Measurements from ENCODE around the gene EIF4E1B.
"Not testable (repeated sequence)": the region's sequence is repeated elsewhere in the genome, so short reads cannot be mapped to it uniquely, and the experiment has no call there.

EIF4E1B gene, protein sequence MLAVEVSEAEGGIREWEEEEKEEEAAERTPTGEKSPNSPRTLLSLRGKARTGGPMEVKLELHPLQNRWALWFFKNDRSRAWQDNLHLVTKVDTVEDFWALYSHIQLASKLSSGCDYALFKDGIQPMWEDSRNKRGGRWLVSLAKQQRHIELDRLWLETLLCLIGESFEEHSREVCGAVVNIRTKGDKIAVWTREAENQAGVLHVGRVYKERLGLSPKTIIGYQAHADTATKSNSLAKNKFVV

DNA sequence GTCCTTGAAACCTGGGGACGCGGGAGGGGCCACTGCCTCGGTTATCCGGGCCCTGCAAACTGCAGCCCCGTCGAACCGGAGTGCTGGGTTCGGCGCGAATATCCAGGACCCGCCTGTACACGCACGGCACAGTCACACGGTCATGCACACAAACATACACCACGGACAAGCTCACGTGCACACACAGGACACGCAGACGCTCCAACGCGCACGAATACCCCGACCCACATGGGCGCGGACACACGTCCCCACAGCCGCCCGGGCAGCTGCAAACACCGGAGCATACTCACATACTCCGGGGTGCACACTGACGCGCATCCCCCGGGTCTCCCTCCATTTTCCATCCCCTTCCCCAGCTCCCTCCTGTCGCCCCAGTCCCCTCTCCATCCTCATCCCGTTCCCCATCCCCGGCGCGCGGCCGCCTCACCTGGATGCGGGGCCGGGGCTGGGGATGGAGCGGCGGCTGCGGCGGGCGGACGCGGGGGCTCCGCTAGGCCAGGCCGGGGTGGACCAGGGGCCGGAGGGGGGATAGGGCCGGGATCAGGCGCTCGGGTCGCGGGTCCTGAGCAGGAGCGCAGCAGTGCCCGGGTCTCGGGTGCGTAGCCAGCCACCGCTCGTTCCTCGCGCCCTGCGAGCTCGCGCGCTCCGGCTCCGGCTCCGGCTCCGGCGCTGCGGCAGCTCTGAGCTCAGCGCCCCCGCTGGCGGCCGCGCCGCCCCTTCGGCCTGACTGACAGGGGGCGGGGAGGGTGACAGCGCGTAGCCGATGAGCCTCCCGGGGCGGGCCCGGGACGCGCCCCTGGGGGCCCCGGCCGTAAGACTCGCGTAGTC, at the start of gene EIF4E1B, which contains the start of gene SNCB:
Gene EIF4E1B, plus strand, starts transcription at position 823 of the 828 bp plus-strand sequence. CDS start 12,113 bp downstream, outside the sequence.
Gene SNCB, minus strand, starts transcription at position 682 of the 828 bp plus-strand sequence. CDS start 880 bp downstream, outside the sequence.
- DNase-seq (ENCODE audit: low spot score): no peak

DNA sequence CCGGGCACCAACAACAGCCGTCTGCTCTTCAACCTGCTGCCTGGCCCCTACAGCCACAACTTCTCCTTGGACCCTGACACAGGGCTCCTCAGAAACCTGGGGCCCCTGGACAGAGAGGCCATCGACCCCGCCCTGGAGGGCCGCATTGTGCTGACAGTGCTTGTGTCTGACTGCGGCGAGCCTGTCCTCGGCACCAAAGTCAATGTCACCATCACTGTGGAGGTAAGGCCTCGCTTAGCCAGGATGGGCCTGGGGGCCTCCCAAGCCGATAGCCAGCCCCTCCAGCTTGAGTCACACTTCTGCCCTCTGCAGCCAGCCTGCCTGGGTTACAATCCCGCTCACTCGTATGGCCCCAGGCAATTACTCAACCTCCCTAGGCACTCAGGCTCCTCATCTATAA, 49.1 kb upstream of the EIF4E1B start:
- no peak for DNase-seq (ENCODE audit: low spot score)

DNA sequence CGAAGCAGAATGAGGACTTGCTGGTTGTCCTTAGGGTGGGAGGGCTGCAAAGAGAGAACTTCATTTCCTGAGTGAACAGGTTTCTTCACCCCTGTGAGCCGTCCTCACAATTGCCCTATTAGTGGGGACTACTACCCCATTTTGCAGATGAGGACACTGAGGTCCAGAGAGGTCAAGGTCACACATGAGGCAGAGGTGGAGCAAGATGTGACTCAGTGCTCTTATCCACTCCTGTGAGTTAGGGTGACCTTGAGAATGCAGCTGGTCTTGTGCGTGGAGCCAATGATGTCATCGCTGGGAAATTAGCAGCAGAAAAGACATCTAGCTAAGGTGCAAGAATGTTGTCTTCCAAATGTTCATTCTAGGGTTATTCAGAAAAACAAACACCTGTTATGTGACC, 47.4 kb upstream of the EIF4E1B start:
- no peak for DNase-seq (ENCODE audit: low spot score)

DNA sequence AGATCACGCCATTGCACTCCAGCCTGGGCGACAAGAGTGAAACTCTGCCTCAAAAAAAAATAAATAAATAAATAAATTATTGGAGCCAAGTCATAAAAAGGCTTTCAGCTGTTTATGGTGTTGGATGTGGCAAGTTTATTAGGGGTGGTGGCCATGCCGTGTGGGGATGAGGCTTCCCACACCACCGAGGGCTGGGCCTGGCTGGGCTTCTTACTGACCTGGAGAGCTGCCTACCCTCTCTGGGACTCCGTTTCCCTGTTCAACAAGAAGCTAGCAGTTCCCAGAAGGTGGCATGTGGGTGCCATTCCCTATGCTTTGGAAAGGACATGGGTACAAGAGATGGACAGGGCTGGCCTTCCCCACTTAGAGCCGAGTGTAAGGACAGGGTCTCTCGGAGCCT, 43.1 kb upstream of the EIF4E1B start:
- DNase-seq (ENCODE audit: low spot score): no peak

DNA sequence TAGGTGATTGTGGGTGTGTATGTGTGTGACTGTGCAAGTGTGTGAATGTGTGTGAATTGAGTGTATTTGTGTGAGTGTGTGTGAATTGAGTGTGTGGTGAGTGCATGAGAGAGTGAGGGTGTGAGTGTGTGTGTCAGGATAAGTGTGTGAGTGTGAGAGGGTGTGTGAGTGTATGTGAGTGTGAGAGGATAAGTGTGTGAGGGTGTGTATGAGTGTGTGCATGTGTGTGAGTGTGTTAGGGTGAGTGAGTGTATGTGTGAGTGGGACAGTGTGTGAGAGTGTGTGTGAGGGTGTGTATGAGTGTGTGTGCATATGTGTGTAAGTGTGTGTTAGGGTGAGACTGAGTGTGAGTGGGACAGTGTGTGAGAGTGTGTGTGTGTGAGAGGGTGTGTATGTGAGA, 42.2 kb upstream of the EIF4E1B start:
- DNase-seq (ENCODE audit: low spot score): no peak

DNA sequence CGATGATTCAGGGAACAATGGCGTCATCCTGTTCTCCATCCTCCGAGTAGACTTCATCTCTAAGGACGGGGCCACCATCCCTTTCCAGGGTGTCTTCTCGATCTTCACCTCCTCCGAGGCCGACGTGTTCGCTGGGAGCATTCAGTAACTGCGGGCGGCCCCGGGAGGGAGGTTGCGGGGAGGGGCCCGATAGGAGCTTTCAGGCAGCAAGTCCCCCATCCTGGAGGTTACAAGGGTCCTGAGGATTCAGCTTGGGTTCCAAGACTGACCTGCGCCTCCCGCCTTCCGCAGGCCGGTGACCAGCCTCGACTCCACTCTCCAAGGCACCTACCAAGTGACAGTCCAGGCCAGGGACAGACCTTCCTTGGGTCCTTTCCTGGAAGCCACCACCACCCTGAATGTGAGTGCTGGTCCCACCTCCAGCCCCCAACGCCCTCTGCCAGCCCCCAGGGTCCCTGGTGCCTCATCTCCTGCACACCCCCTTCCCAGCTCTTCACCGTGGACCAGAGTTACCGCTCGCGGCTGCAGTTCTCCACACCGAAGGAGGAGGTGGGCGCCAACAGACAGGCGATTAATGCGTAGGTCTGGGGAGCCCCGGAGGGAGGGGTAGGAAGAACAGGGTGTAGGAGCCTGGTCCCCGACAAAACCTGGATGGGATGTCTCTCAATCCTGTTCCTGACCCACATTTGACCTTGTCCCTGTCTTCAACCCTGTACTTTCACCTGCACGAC, 41.3 kb upstream of the EIF4E1B start:
- no peak for DNase-seq (ENCODE audit: low spot score)

DNA sequence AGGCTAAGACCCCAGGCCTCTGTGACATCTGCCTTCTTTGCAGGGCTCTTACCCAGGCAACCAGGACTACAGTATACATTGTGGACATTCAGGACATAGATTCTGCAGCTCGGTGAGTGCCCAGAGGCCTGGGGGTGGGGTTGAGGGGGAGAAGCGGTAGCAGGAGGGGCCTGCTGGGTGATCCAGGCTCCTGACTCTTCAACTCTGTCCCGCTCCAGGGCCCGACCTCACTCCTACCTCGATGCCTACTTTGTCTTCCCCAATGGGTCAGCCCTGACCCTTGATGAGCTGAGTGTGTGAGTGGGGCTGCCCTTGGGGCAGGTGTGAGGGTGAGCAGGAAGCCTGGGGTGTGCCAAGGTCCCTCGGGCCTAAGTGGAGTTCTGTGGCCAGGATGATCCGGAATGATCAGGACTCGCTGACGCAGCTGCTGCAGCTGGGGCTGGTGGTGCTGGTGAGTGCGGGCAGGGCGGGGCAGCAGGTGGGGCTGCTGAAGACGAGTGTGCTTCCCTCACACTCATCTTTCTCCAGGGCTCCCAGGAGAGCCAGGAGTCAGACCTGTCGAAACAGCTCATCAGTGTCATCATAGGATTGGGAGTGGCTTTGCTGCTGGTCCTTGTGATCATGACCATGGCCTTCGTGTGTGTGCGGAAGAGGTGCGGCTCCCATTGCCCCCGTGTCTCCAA, 40.3 kb upstream of the EIF4E1B start:
- no peak for DNase-seq (ENCODE audit: low spot score)

DNA sequence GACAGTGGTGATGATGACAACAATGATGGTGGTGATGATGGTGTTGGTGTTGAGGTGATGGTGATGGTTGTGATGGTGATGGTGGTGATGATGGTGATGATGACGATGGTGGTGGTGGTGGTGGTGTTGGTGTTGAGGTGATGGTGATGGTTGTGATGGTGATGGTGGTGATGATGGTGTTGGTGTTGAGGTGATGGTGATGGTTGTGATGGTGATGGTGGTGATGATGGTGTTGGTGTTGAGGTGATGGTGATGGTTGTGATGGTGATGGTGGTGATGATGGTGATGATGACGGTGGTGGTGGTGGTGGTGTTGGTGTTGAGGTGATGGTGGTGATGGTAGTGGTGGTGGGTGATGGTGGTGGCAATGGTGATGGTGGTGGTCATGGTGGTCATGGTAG, 38.8 kb upstream of the EIF4E1B start:
- not testable (repeated sequence) for DNase-seq (ENCODE audit: low spot score)

DNA sequence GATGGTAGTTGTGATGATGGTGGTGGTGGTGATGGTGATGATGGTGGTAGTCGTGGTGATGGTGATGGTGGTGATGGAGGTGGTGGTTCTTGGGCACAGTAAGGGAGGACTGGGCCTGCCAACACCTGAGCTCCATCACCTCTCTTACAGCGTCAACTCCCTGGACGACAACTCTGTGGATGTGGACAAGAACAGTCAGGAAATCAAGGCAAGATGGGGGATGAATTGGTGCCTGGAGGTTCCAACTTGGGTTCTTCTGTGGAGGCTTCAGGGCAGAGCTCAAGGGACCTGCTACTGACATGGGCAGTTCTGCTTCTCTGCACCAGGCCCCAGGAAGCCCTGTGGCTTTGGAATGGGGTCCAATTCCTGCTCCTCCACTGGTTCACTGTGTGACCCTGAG, 37.9 kb upstream of the EIF4E1B start:
- no peak for DNase-seq (ENCODE audit: low spot score)

DNA sequence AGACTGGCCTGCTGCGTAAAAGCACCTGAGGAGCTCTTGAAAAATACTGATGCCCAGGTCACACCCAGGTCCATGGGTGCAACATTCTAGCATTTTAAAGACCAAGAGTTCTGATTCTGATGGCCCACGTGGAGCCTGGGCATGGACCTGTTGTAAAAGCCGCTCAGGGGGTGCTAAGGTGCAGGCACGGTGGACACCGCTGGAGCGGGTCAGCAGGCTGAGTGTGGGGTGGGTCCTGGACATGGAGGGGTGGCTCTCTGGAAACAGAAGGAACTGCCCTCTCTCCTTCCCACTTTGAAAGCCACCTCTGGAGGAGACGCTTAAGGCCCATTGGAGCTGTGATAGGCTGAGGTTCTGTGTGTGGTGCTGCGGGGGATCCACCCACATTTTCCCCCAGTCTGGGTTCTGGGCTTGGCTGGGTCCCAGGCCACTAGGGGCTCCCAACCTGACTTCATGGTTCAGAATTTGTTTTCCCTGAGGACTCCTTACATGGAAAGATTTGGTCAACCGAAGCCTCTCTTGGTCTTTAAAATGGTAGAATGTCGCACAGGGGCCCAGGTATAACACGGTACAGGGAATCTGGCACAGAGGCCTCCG, 37.1 kb upstream of the EIF4E1B start:
- DNase-seq (ENCODE audit: low spot score): no peak

DNA sequence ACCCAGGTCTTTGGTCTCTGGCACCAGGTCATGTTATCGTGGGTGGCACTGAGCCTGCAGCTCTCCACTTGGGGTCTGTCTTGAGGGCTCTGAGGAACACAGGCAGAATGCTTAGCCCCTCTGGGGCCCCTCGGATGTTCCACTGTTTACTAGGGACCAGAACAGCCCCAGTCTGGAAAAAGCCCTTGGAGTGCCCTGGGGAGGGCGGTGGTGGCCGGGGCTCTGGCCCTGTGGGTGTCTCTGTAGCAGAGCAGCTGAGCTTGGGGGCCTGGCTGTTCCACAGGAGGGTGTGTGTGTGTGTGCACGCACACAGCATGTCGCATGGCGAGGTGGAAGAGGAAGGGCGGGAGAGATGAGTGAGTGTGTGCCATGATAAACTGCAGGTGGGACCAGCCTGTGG, 35.9 kb upstream of the EIF4E1B start:
- no peak for DNase-seq (ENCODE audit: low spot score)

DNA sequence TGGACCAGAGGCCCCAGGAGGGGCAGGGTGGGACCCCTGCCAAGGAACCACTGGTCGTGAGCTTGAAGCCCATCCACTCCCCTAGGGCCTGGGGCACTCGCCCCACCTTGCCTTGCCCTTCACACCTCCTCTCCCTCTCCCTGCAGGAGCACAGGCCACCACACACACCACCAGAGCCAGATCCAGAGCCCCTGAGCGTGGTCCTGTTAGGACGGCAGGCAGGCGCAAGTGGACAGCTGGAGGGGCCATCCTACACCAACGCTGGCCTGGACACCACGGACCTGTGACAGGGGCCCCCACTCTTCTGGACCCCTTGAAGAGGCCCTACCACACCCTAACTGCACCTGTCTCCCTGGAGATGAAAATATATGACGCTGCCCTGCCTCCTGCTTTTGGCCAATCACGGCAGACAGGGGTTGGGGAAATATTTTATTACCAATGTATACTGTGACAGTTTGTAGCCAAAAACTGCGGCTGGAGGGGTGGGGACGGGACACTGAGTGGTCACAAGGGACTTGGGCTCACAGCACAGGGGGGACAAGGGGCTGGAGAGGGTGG, 35.0 kb upstream of the EIF4E1B start:
- DNase-seq (ENCODE audit: low spot score): no peak

DNA sequence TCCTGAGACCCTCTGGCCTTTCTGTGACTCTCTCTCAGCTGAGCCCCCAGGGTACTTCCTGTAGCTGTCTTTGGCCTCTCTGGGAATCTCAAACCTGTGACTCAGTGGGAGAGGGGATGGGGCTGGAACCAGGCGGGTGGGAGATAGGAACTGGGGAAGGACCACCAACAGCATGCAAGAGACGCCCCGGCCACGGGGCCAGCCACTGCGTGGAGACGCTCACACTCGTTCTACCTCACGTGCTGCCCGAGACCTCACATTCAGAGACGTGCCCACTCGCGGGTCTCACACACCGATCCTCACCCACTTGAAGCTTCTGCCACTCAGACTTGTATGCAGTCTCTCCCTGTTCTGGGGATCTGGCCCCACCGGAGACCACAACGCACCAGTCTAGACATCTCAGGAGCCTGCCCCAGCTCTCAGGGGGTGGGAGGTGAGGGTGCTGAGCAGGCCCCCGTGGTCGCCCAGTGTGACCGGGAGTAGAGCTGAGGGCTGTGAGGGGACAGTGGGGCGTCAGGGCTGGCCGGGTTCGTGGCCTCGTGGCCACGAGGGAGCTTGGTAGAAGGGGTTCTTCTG, 34.3 kb upstream of the EIF4E1B start:
- DNase-seq (ENCODE audit: low spot score): no peak

DNA sequence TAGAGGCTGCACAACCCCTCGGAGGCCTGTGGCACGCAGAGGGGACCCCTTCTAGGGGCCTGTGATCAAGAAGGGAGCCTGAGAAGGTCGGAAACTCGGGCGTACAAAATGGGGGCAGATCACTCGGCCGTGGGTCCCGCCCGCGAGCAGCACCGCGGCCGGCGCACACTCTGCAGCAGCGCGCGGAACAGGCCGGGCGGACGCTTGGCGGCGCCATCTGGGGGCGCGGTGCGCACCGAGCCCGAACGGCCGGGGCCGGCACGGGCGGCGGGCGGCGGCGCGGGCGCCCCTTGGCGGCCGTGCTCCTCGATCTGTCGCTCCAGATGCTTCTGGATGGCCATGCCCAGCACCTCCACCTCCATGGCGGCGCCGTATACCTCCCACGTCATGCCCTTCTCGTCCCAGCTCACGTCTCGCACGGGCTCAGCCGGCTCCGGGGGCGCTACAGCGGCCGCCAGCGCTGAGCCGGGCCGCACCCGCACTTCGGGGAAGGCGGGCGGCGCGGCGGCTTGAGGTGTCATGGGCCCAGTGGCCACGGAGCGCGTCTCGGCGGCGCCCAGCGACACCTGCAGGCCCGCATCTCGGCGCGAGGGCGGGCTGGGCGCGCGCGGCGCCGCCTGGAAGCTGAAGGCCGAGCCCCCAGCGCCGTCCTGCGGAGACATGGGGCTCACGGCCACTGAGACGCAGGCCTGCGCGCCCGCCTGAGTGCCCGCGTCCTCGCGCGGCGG, 33.6 kb upstream of the EIF4E1B start:
- DNase-seq (ENCODE audit: low spot score): no peak

DNA sequence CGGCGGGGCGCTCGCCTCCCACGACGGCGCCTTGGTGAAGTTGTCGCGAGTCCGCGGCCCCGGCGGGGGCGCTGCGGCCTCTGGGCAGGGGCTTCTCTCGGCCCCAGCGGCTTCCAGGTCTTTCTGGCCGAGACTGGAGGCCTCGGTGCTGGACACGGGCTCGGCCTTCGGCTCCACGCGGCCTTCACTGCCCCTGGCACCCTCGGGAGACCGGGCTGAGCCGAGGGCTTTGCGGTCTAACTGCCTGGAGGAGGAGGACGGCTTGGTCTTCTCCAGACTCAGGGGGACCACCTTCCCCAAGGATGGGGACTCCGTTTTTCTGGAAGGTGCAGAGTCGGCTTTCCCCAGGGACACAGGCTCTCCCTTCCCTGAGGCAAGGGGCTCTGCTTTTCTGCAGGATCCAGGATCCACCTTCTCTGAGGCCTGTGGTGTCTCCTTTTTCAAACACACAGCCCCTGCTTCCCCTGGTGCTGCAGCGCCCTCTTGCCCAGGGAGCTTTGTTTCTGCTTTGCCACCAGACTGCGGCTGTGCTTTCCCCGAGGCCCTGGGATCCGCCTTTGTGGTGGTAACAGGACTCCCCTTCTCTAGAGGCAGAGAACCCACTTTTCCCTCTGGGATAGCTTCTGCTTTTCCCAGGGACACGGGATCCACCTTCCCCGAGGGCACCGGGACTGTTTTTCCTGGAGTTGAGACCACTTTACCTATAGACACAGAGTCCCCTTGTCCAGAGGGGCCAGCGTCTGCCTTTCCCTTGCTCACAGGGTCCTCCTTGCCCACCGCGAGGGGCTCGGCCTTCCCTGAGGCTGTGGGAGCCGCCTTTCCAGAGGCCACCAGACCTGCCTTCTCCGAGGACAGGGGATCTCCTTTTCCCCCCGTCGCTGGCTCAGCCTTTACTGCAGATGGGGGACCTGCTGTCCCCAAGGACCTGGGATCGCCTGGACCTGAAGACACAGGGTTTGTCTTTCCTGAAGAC, 32.8 kb upstream of the EIF4E1B start:
- DNase-seq (ENCODE audit: low spot score): no peak

DNA sequence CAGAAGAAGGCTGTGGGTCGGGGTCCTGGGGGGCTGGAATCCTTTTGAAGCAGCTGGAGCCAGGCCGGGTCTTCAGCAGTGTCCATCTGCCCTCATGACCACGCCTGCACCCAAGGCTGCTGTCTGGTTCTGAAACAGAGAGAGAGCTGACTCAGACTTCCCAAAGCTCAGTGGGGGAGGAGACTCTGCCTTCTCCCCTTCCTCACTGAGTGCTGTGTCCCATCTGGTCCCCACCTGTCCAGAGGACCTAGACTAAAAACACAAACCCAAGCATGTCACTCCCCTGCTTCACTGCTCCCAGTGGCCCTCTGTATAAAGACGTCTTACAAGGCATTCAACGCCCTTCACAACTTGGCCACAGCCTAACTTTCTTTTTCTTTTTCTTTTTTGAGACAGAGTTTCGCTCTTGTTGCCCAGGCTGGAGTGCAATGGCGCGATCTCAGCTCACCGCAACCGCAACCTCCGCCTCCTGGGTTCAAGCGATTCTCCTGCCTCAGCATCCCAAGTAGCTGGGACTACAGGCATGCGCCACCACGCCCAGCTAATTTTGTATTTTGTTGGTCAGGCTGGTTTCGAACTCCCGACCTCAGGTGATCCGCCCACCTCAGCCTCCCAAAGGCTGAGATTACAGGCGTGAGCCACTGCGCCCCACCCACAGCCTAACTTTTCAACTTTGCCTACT, 30.6 kb upstream of the EIF4E1B start:
- DNase-seq (ENCODE audit: low spot score): not testable (repeated sequence)

DNA sequence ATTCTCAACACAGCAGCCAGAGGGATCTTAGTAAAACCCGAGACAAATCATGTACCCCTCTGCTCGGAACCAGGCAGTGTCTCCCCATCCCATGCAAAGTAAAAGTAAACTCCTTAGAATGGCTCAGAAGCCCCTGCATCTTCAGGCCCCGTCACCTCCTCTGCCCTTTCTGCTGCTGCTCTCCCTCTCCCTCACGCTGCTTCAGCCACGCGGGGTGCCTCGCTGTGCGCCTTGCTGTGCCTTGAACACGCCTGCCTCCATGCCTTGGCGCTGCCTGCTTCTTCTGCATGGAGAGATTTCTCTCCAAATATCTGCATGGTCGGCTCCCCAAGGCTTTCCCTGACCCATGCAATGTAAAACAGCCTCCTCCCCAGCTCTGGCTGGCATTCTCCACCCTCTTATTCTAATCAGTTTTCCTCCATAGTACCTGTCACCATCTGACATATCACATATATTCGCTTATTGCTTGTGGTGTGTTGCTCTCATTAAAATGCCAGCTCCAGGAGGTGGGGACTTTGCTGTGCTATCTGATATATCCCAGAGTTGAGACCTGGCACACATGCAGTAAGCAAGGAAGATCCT, 28.5 kb upstream of the EIF4E1B start:
- no peak for DNase-seq (ENCODE audit: low spot score)

DNA sequence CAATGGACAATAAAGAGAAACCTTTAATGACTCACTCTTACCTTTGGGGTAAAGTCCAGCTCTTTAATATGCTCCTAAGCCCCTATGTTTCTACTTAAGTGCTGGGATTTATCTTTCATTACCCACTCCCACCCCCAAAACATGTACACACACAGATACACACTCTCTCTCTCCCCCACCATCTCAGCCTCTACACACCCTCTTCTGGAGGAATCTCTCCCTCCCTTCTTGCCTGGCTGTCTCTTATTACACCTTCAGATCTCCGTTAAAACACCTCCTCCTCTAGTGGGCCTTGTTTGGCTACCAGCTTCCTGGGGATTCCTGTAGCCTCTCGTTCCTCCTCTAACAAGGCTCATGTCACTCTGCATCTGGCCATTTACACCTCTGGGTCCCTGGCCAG, 27.4 kb upstream of the EIF4E1B start:
- DNase-seq (ENCODE audit: low spot score): no peak

Measured in Ammon's horn (tissue), 1 donor.